Esophagus muscularis mucosa (tissue), 4 donors: ENCODE measurements around the gene DOCK1.

Experiments used
- EP300 ChIP-seq: sonication (generic); formaldehyde crosslinking; IDR thresholded peaks from one replicate; pipeline ENCODE4 v1.6.1; 2017; ENCODE audit warnings: antibody characterized with exemption
- POLR2A ChIP-seq: fragments of 450-650 bp; IDR thresholded peaks from one replicate; pipeline ENCODE4 v1.6.1; 2017; ENCODE audit warnings: antibody characterized with exemption, moderate library complexity, mild to moderate bottlenecking, low read depth
- POLR2AphosphoS5 ChIP-seq, 2 donors: sonication (generic); formaldehyde crosslinking; IDR thresholded peaks; one replicate each; pipeline ENCODE4 v1.6.1; 2017; ENCODE audit warnings: antibody characterized with exemption in 2 of 2
- TF ChIP-seq, protein P1 (sequence below), 3 experiments: fragments of 200-600 bp in 2 of 3; fragments of 450-650 bp in 1 of 3; sonication (generic) in 2 of 3; IDR thresholded peaks; one replicate each; pipeline ENCODE4 v1.5.1; 2017 to 2019; ENCODE audit warnings: antibody characterized with exemption in 3 of 3, mild to moderate bottlenecking in 2 of 3, moderate library complexity in 1 of 3

GRCh38 chr10:127459918-127460317 lies 554.7 kb downstream of the DOCK1 start:
- TF ChIP-seq, protein P1, sequence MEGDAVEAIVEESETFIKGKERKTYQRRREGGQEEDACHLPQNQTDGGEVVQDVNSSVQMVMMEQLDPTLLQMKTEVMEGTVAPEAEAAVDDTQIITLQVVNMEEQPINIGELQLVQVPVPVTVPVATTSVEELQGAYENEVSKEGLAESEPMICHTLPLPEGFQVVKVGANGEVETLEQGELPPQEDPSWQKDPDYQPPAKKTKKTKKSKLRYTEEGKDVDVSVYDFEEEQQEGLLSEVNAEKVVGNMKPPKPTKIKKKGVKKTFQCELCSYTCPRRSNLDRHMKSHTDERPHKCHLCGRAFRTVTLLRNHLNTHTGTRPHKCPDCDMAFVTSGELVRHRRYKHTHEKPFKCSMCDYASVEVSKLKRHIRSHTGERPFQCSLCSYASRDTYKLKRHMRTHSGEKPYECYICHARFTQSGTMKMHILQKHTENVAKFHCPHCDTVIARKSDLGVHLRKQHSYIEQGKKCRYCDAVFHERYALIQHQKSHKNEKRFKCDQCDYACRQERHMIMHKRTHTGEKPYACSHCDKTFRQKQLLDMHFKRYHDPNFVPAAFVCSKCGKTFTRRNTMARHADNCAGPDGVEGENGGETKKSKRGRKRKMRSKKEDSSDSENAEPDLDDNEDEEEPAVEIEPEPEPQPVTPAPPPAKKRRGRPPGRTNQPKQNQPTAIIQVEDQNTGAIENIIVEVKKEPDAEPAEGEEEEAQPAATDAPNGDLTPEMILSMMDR (IDR thresholded peaks at IDR 0.05) = no peak
- no peak for TF ChIP-seq EP300
- TF ChIP-seq POLR2A = no peak
- TF ChIP-seq POLR2AphosphoS5 (IDR thresholded peaks at IDR 0.05) = no peak
